ENCODE results near the gene ARID5A.

Gene ARID5A

DNA sequence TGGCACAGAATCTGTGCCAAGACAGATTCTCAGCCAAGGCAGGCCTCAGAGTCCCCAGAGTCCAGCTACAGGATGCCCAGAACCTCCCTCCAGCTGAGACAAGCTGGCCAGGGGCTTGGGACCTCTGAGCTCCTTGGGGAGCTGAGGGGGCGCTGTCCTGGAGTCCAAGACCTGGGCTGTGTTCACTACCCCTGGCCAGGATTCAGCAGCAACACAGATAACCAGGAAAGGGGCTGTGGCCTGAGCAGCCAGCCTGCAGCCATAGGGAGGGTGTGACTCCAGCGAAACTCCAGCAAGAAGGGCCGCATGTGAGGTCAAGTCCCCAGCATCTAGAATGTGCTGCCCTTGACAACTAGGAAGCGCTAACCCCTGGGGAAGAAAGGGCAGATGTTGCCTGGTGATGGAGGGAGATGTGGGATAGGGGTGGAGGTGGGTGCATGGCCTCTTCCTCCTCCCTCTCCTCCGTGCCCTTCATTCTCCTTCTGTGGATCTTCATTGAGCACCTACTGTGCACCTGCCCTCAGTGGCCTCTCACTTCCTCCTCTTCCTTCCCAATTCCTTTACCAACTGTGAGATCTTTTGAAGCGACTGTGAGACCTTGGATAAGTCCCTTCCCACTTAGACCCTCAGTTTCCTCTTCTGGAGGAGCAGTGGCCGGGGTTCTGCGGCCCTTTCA is 7.7 kb upstream of the ARID5A start:
- H3K27ac ChIP-seq (replicated peaks), result 0 out of 2 replicates have a peak overlapping the region, but pooled peaks have one; percentile 25
- no peaks in the 10 kb centered on the region for H3K27me3 ChIP-seq (ENCODE audit: insufficient read depth, poor library complexity, severe bottlenecking)
- H3K4me3 ChIP-seq (replicated peaks; ENCODE audit: insufficient read depth, low read length), result no peak overlapping the region
- DNase-seq (ENCODE audit: low read depth in 1 of 2, low spot score in 1 of 2), result no peak
- TF ChIP-seq POLR2AphosphoS5 (IDR thresholded peaks at IDR 0.05; ENCODE audit: low read depth) (no peak), SPI1 (IDR thresholded peaks at IDR 0.05; ENCODE audit: borderline replicate concordance, low read depth) (no peak), REST (IDR thresholded peaks at IDR 0.05; ENCODE audit: insufficient replicate concordance, low read depth) (no peak), CTCF (IDR thresholded peaks at IDR 0.05; ENCODE audit: insufficient read depth, low read length) (no peak), GABPA (IDR thresholded peaks at IDR 0.05; ENCODE audit: low read depth) (no peak)

- TF ChIP-seq CTCF (IDR thresholded peaks at IDR 0.05; ENCODE audit: insufficient read depth, low read length) (no peak), REST (IDR thresholded peaks at IDR 0.05; ENCODE audit: insufficient replicate concordance, low read depth) (no peak), SPI1 (IDR thresholded peaks at IDR 0.05; ENCODE audit: borderline replicate concordance, low read depth) (no peak), POLR2AphosphoS5 (IDR thresholded peaks at IDR 0.05; ENCODE audit: low read depth) (no peak), GABPA (IDR thresholded peaks at IDR 0.05; ENCODE audit: low read depth) (no peak)
- Histone ChIP-seq H3K4me3 (replicated peaks; ENCODE audit: insufficient read depth, low read length) (no peak overlapping the region), H3K27me3 (ENCODE audit: insufficient read depth, poor library complexity, severe bottlenecking) (no peaks in the 10 kb centered on the region), H3K27ac (replicated peaks) (no peak overlapping the region)
- DNase-seq (ENCODE audit: low read depth in 1 of 2, low spot score in 1 of 2), result no peak
Measured at GRCh38 chr2:96529376-96530143, 7.0 kb upstream of the ARID5A start.

DNA sequence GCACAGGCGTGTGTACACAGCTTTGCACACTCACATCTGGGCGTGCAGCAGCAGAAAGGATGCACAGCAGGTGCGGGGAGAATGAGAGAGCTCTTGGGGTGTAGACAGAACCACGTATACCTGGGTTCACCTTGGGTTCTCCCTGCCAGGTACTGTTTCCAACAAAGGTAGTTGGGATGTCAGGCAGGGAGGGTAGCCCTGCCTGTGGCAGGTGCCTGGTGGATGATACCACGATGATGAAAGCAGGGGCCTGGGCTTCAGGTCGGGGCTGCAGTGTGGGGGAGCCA is 6.5 kb upstream of the ARID5A start:
- Histone ChIP-seq H3K27me3 (ENCODE audit: insufficient read depth, poor library complexity, severe bottlenecking) (no peaks in the 10 kb centered on the region), H3K4me3 (replicated peaks; ENCODE audit: insufficient read depth, low read length) (no peak overlapping the region), H3K27ac (replicated peaks) (no peak overlapping the region)
- TF ChIP-seq SPI1 (IDR thresholded peaks at IDR 0.05; ENCODE audit: borderline replicate concordance, low read depth), result no peak
- TF ChIP-seq REST (IDR thresholded peaks at IDR 0.05; ENCODE audit: insufficient replicate concordance, low read depth), result no peak
- TF ChIP-seq GABPA (IDR thresholded peaks at IDR 0.05; ENCODE audit: low read depth), result no peak
- TF ChIP-seq CTCF (IDR thresholded peaks at IDR 0.05; ENCODE audit: insufficient read depth, low read length), result no peak
- TF ChIP-seq POLR2AphosphoS5 (IDR thresholded peaks at IDR 0.05; ENCODE audit: low read depth), result no peak
- DNase-seq (ENCODE audit: low read depth in 1 of 2, low spot score in 1 of 2), result no peak

Measured in HL-60 (cell line).